CD4-positive, alpha-beta T cell (primary cell): ENCODE data around the gene SEPTIN1. TPM values are rescaled to one million over a fixed set of nuclear protein-coding genes. Genes with fewer than 3 reads are reported as not detected.

Experiments used
- ATAC-seq: fragments of 200-7000 bp; cut with Tn5 transposase; one replicate; pipeline ENCODE4 v1.10.0; 2022; ENCODE audit warnings: mild to moderate bottlenecking; ENCODE audit not compliant: poor library complexity
- CTCF ChIA-PET: fragments of 350-600 bp; sonication (Branson Sonifier 250); formaldehyde crosslinking; loops from one replicate; lab custom pipeline; 2021; ENCODE audit warnings: antibody characterized with exemption, inconsistent platforms; lab: Charles Lee
- POLR2A ChIA-PET: fragments of 350-600 bp; sonication (Branson Sonifier 250); formaldehyde crosslinking; loops from one replicate; lab custom pipeline; 2021; ENCODE audit warnings: antibody characterized with exemption, inconsistent platforms; lab: Charles Lee
- DNase-seq, 14 experiments: peaks; one replicate each; pipeline ENCODE4 v3.0.0-alpha.2; 2013 to 2020; ENCODE audit warnings: mixed read lengths in 2 of 14
- H3K27ac ChIP-seq, 2 donors: one replicate each; pipeline versions ENCODE4 v1.5.1 to v1.7.0; 2013; ENCODE audit warnings: low read length in 2 of 2, low read depth in 1 of 2, mild to moderate bottlenecking in 1 of 2
- H3K27me3 ChIP-seq, 2 experiments: 1 replicate in 1 of 2; 2 replicates in 1 of 2; pipeline versions ENCODE4 v1.6.1 to v1.7.0; 2013; ENCODE audit warnings: low read length in 2 of 2, control low read depth in 1 of 2, mild to moderate bottlenecking in 1 of 2, moderate library complexity in 1 of 2; ENCODE audit not compliant: insufficient read depth in 2 of 2, control insufficient read depth in 1 of 2
- H3K36me3 ChIP-seq: one replicate; pipeline ENCODE4 v1.6.1; 2013; ENCODE audit warnings: low read length, control low read depth; ENCODE audit not compliant: insufficient read depth
- H3K4me1 ChIP-seq: one replicate; pipeline ENCODE4 v1.6.1; 2013; ENCODE audit warnings: low read length, control low read depth; ENCODE audit not compliant: insufficient read depth
- H3K4me3 ChIP-seq: one replicate; pipeline ENCODE4 v1.5.1; 2013; ENCODE audit warnings: mild to moderate bottlenecking, low read length, moderate library complexity
- H3K9me3 ChIP-seq, 2 experiments: 1 replicate in 1 of 2; 2 replicates in 1 of 2; pipeline versions ENCODE4 v1.6.1 to v1.7.0; 2013; ENCODE audit warnings: low read length in 2 of 2, mild to moderate bottlenecking in 2 of 2, control low read depth in 1 of 2, moderate library complexity in 1 of 2; ENCODE audit not compliant: control insufficient read depth in 1 of 2, insufficient read depth in 1 of 2
- H3K27ac Mint-ChIP-seq: one replicate; pipeline ENCODE4 v1.8.0; 2020; ENCODE audit warnings: mixed read lengths
- H3K27me3 Mint-ChIP-seq: one replicate; pipeline ENCODE4 v1.8.0; 2021; ENCODE audit warnings: mixed read lengths
- H3K36me3 Mint-ChIP-seq: one replicate; pipeline ENCODE4 v1.8.0; 2021; ENCODE audit warnings: low read depth, mixed read lengths
- H3K4me1 Mint-ChIP-seq: one replicate; pipeline ENCODE4 v1.8.0; 2021; ENCODE audit warnings: low read depth, mixed read lengths
- H3K4me3 Mint-ChIP-seq: one replicate; pipeline ENCODE4 v1.8.0; 2020; ENCODE audit warnings: mild to moderate bottlenecking, mixed read lengths
- H3K9me3 Mint-ChIP-seq: one replicate; pipeline ENCODE4 v1.8.0; 2020; ENCODE audit warnings: mixed read lengths
- intact Hi-C, 2 experiments: fragments of 100-400 bp; cut with DNase I in 1 of 2; cut with micrococcal nuclease in 1 of 2; formaldehyde crosslinking; loops; one replicate each; pipeline versions ENCODE4 v1.15.1 to v1.9.0; 2023 to 2025; cut with DNase I, micrococcal nuclease
- total RNA-seq, 174 experiments: library from RNA in 2 of 174; stranded (reverse) in 2 of 174; gene quantifications; one replicate each; pipeline ENCODE4 v1.2.3 and lab custom pipeline; 2021 to 2026
- TF ChIP-seq, protein P1 (sequence below): fragments of 200-600 bp; IDR thresholded peaks from one replicate; pipeline ENCODE4 v1.8.0; 2022; ENCODE audit warnings: antibody characterized with exemption, mild to moderate bottlenecking

The SEPTIN1 gene
- total RNA-seq, 2 experiments from 2014 or later: 161 to 163 TPM

DNA sequence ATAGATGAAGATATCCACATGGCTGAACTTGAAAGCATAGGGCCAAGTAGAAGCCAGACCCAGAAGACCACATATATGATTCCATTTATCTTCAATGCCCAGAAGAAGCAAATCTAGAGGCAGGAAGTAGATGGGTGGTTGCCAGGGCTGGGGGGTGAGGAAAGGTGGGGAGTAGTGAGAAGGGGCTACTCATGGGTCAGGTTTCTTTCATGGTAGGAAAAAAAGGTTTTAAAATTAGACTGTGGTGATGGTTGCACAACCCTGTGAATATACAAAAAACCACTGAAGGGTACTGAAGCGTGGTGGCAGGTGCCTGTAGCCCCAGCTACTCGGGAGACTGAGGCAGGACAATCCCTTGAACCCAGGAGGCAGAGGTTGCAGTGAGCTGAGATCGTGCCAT, 32.7 kb downstream of the SEPTIN1 start:
- no peaks in the 10 kb centered on the region for H3K27me3 Mint-ChIP-seq
- H3K27ac Mint-ChIP-seq: peak overlapping the region; percentile 17
- ChIA-PET POLR2A (no interaction called here), CTCF (no interaction called here)
- ATAC-seq (no peak), DNase-seq (peak in 1 of 14 experiments; percentile 28)
- Histone ChIP-seq H3K36me3 (peaks cover 39% of the 10 kb centered on the region), H3K4me3 (no peak overlapping the region), H3K27me3 (no peaks in the 10 kb centered on the region), H3K9me3 (no peaks in the 10 kb centered on the region), H3K4me1 (peaks cover 18% of the 10 kb centered on the region), H3K27ac (no peak overlapping the region)
- H3K4me1 Mint-ChIP-seq: peaks cover 18% of the 10 kb centered on the region
- TF ChIP-seq, protein P1, sequence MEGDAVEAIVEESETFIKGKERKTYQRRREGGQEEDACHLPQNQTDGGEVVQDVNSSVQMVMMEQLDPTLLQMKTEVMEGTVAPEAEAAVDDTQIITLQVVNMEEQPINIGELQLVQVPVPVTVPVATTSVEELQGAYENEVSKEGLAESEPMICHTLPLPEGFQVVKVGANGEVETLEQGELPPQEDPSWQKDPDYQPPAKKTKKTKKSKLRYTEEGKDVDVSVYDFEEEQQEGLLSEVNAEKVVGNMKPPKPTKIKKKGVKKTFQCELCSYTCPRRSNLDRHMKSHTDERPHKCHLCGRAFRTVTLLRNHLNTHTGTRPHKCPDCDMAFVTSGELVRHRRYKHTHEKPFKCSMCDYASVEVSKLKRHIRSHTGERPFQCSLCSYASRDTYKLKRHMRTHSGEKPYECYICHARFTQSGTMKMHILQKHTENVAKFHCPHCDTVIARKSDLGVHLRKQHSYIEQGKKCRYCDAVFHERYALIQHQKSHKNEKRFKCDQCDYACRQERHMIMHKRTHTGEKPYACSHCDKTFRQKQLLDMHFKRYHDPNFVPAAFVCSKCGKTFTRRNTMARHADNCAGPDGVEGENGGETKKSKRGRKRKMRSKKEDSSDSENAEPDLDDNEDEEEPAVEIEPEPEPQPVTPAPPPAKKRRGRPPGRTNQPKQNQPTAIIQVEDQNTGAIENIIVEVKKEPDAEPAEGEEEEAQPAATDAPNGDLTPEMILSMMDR: no peak
- H3K9me3 Mint-ChIP-seq: no peaks in the 10 kb centered on the region
- H3K36me3 Mint-ChIP-seq: peaks cover 52% of the 10 kb centered on the region
- intact Hi-C loops: loop anchor here (10.0 kb wide), 1 partner anchor 55 kb away; the partner anchor contains the start of gene ZNF771 (in 2 of the 2)
- H3K4me3 Mint-ChIP-seq: no peak overlapping the region

DNA sequence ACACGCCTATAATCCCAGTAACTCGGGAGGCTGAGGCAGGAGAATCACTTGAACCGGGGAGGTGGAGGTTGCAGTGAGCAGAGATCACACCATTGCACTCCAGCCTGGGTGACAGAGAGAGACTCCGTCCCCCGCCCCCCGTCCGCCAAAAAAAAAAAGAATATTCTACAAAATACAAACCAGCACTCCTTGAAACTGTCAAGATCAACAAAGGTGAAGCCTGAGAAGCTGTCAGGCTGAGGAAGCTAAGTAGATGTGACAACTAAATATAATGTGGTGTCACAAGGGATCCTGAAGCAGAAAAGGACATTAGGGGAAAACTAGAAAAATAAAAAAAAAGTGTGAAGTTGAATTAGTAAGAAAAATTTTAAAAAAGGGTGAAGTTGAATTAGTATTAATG, 33.4 kb downstream of the SEPTIN1 start:
- Histone ChIP-seq H3K36me3 (peaks cover 38% of the 10 kb centered on the region), H3K4me3 (no peak overlapping the region), H3K27ac (no peak overlapping the region), H3K27me3 (no peaks in the 10 kb centered on the region), H3K4me1 (peaks cover 11% of the 10 kb centered on the region), H3K9me3 (no peaks in the 10 kb centered on the region)
- ATAC-seq: no peak
- intact Hi-C loops: no loop called here
- no peak for DNase-seq
- TF ChIP-seq, protein P1: no peak
- ChIA-PET CTCF (no interaction called here), POLR2A (no interaction called here)
- Mint-ChIP-seq H3K27me3 (no peaks in the 10 kb centered on the region), H3K9me3 (no peaks in the 10 kb centered on the region), H3K36me3 (peaks cover 46% of the 10 kb centered on the region), H3K27ac (no peak overlapping the region), H3K4me1 (peaks cover 11% of the 10 kb centered on the region), H3K4me3 (no peak overlapping the region)

DNA sequence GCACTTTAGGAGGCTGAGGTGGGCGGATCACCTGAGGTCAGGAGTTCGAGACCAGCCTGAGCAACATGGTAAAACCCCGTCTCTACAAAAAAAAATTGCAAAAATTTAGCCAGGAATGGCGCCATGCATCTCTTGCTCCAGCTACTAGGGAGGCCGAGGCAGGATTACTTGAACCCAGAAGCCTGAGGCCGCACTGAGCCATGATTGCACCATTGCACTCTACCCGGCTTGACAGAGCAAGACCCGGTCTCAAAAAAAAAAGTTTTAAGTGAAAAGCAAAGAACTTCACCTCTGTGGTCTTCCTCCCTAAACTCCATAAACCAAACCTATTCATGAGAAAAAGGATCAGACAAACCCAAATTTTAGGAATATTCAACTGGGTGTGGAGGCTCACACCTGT, 34.2 kb downstream of the SEPTIN1 start:
- peaks cover 39% of the 10 kb centered on the region for H3K36me3 Mint-ChIP-seq
- H3K4me1 ChIP-seq: peaks cover 3% of the 10 kb centered on the region
- peaks cover 11% of the 10 kb centered on the region for H3K4me1 Mint-ChIP-seq
- H3K9me3 Mint-ChIP-seq: no peaks in the 10 kb centered on the region
- no peaks in the 10 kb centered on the region for H3K27me3 ChIP-seq
- CTCF ChIA-PET: no interaction called here
- H3K9me3 ChIP-seq: no peaks in the 10 kb centered on the region
- no peak overlapping the region for H3K4me3 Mint-ChIP-seq
- intact Hi-C loops: no loop called here
- H3K4me3 ChIP-seq: no peak overlapping the region
- POLR2A ChIA-PET: interaction anchor here (0.7 kb wide), 1 partner anchor 16 kb away, joined by 3 read pairs; no protein-coding TSS in a partner anchor
- ATAC-seq (no peak), DNase-seq (no peak)
- no peak overlapping the region for H3K27ac ChIP-seq
- no peaks in the 10 kb centered on the region for H3K27me3 Mint-ChIP-seq
- H3K36me3 ChIP-seq: peaks cover 30% of the 10 kb centered on the region
- H3K27ac Mint-ChIP-seq: no peak overlapping the region
- TF ChIP-seq, protein P1: no peak
